Measurements from ENCODE around the gene SH3RF1.

The SH3RF1 gene

DNA sequence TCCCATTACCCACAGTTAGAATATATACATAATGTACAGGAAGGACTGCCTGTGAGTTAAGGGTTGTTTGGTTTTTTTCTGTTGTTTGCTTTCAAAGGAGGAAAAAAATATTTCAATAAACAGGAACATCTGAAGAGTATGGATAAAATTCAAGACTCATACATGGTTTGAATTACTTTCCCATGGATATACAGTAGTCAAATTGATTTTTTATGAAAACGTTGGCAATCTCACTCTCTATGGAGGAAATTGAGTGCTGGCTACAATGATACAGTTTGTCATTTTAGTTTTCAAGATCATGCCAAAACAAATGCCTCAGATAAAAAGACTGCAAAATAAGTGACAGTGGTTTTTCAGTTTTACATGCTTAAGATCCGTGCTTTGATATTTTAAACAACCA lies 116.6 kb downstream of the SH3RF1 start:
- no peak overlapping the region for H3K27ac ChIP-seq
- H3K79me2 ChIP-seq = no peaks in the 10 kb centered on the region
- H3K9me3 ChIP-seq (ENCODE audit: control insufficient read depth, low read length) = no peaks in the 10 kb centered on the region
- TF ChIP-seq, protein P1, sequence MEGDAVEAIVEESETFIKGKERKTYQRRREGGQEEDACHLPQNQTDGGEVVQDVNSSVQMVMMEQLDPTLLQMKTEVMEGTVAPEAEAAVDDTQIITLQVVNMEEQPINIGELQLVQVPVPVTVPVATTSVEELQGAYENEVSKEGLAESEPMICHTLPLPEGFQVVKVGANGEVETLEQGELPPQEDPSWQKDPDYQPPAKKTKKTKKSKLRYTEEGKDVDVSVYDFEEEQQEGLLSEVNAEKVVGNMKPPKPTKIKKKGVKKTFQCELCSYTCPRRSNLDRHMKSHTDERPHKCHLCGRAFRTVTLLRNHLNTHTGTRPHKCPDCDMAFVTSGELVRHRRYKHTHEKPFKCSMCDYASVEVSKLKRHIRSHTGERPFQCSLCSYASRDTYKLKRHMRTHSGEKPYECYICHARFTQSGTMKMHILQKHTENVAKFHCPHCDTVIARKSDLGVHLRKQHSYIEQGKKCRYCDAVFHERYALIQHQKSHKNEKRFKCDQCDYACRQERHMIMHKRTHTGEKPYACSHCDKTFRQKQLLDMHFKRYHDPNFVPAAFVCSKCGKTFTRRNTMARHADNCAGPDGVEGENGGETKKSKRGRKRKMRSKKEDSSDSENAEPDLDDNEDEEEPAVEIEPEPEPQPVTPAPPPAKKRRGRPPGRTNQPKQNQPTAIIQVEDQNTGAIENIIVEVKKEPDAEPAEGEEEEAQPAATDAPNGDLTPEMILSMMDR (IDR thresholded peaks at IDR 0.05) = no peak
- H3K4me1 ChIP-seq = no peaks in the 10 kb centered on the region
- H3K4me3 ChIP-seq (ENCODE audit: low read depth, low read length) = no peak overlapping the region
- H3K4me2 ChIP-seq (ENCODE audit: low read length) = no peak overlapping the region
- no peaks in the 10 kb centered on the region for H3K36me3 ChIP-seq (ENCODE audit: control insufficient read depth, insufficient read depth, low read length)
- H2AFZ ChIP-seq = no peak overlapping the region
- no peak overlapping the region for H3K9ac ChIP-seq
- no peaks in the 10 kb centered on the region for H3K27me3 ChIP-seq (ENCODE audit: control insufficient read depth, insufficient read depth, low read length)

GRCh38 chr4:169153481-169154087 lies 117.2 kb downstream of the SH3RF1 start:
- TF ChIP-seq, protein P1 (IDR thresholded peaks at IDR 0.05) = no peak
- Histone ChIP-seq H2AFZ (no peak overlapping the region), H3K9me3 (ENCODE audit: control insufficient read depth, low read length) (no peaks in the 10 kb centered on the region), H3K4me2 (ENCODE audit: low read length) (no peak overlapping the region), H3K9ac (no peak overlapping the region), H3K4me3 (ENCODE audit: low read depth, low read length) (no peak overlapping the region), H3K4me1 (no peaks in the 10 kb centered on the region), H3K36me3 (ENCODE audit: control insufficient read depth, insufficient read depth, low read length) (no peaks in the 10 kb centered on the region), H3K27ac (no peak overlapping the region), H3K79me2 (no peaks in the 10 kb centered on the region), H3K27me3 (ENCODE audit: control insufficient read depth, insufficient read depth, low read length) (no peaks in the 10 kb centered on the region)

GRCh38 chr4:169152899-169153298 lies 117.9 kb downstream of the SH3RF1 start:
- H3K36me3 ChIP-seq (ENCODE audit: control insufficient read depth, insufficient read depth, low read length) = no peaks in the 10 kb centered on the region
- H3K4me2 ChIP-seq (ENCODE audit: low read length) = no peak overlapping the region
- TF ChIP-seq, protein P1 (IDR thresholded peaks at IDR 0.05) = no peak
- no peaks in the 10 kb centered on the region for H3K27me3 ChIP-seq (ENCODE audit: control insufficient read depth, insufficient read depth, low read length)
- H3K27ac ChIP-seq = no peak overlapping the region
- no peaks in the 10 kb centered on the region for H3K79me2 ChIP-seq
- no peak overlapping the region for H3K9ac ChIP-seq
- no peaks in the 10 kb centered on the region for H3K4me1 ChIP-seq
- H3K9me3 ChIP-seq (ENCODE audit: control insufficient read depth, low read length) = no peaks in the 10 kb centered on the region
- no peak overlapping the region for H3K4me3 ChIP-seq (ENCODE audit: low read depth, low read length)
- no peak overlapping the region for H2AFZ ChIP-seq

- TF ChIP-seq, protein P1 (IDR thresholded peaks at IDR 0.05) = no peak
- no peaks in the 10 kb centered on the region for H3K79me2 ChIP-seq
- H3K27me3 ChIP-seq (ENCODE audit: control insufficient read depth, insufficient read depth, low read length) = no peaks in the 10 kb centered on the region
- H3K4me3 ChIP-seq (ENCODE audit: low read depth, low read length) = no peak overlapping the region
- H3K36me3 ChIP-seq (ENCODE audit: control insufficient read depth, insufficient read depth, low read length) = no peaks in the 10 kb centered on the region
- no peaks in the 10 kb centered on the region for H3K9me3 ChIP-seq (ENCODE audit: control insufficient read depth, low read length)
- no peak overlapping the region for H2AFZ ChIP-seq
- H3K4me1 ChIP-seq = no peaks in the 10 kb centered on the region
- H3K4me2 ChIP-seq (ENCODE audit: low read length) = no peak overlapping the region
- no peak overlapping the region for H3K27ac ChIP-seq
- no peak overlapping the region for H3K9ac ChIP-seq
Observed at GRCh38 chr4:169152098-169152497, 118.7 kb downstream of the SH3RF1 start.

GRCh38 chr4:169151671-169152070 lies 119.1 kb downstream of the SH3RF1 start:
- Histone ChIP-seq H3K27me3 (ENCODE audit: control insufficient read depth, insufficient read depth, low read length) (no peaks in the 10 kb centered on the region), H2AFZ (no peak overlapping the region), H3K9ac (no peak overlapping the region), H3K4me3 (ENCODE audit: low read depth, low read length) (no peak overlapping the region), H3K9me3 (ENCODE audit: control insufficient read depth, low read length) (no peaks in the 10 kb centered on the region), H3K36me3 (ENCODE audit: control insufficient read depth, insufficient read depth, low read length) (no peaks in the 10 kb centered on the region), H3K27ac (no peak overlapping the region), H3K4me1 (no peaks in the 10 kb centered on the region), H3K79me2 (no peaks in the 10 kb centered on the region), H3K4me2 (ENCODE audit: low read length) (no peak overlapping the region)
- TF ChIP-seq, protein P1 (IDR thresholded peaks at IDR 0.05) = no peak
